ENCODE results near the gene HDAC10. TPM values are rescaled to one million over a fixed set of nuclear protein-coding genes. Genes with fewer than 3 reads are reported as not detected.
A peak's percentile ranks its signal among the peaks of the same experiment; 100 is the strongest.

HDAC10 gene
- total and polyA plus RNA-seq, 7 donors, result 7.2 to 47.4 (median 12.5) TPM

GRCh38 chr22:50253046-50253915, 2.2 kb upstream of the HDAC10 start:
- H3K4me1 ChIP-seq, result peaks cover 0 to 41% (median 26%) of the 10 kb centered on the region in 4 donors
- H3K36me3 ChIP-seq, result no peaks in the 10 kb centered on the region
- peaks cover 0 to 19% (median 0%) of the 10 kb centered on the region in 3 donors for H3K27me3 ChIP-seq
- no peak for DNase-seq
- no peaks in the 10 kb centered on the region for H3K9me3 ChIP-seq
- no peak overlapping the region for H3K4me3 ChIP-seq
- intact Hi-C loops (cut with DNase I), result no loop called here
- no peak overlapping the region for H3K27ac ChIP-seq
- 73 to 86% methylated on average over 22 of the region's 22 CpGs for WGBS, 2 donors
- no peak for TF ChIP-seq POLR2AphosphoS5 (IDR thresholded peaks at IDR 0.05)
- no peak for TF ChIP-seq EP300 (IDR thresholded peaks at IDR 0.05)
- no peak for TF ChIP-seq POLR2A (IDR thresholded peaks at IDR 0.05)
- no peak for TF ChIP-seq CTCF (IDR thresholded peaks at IDR 0.05)

DNA sequence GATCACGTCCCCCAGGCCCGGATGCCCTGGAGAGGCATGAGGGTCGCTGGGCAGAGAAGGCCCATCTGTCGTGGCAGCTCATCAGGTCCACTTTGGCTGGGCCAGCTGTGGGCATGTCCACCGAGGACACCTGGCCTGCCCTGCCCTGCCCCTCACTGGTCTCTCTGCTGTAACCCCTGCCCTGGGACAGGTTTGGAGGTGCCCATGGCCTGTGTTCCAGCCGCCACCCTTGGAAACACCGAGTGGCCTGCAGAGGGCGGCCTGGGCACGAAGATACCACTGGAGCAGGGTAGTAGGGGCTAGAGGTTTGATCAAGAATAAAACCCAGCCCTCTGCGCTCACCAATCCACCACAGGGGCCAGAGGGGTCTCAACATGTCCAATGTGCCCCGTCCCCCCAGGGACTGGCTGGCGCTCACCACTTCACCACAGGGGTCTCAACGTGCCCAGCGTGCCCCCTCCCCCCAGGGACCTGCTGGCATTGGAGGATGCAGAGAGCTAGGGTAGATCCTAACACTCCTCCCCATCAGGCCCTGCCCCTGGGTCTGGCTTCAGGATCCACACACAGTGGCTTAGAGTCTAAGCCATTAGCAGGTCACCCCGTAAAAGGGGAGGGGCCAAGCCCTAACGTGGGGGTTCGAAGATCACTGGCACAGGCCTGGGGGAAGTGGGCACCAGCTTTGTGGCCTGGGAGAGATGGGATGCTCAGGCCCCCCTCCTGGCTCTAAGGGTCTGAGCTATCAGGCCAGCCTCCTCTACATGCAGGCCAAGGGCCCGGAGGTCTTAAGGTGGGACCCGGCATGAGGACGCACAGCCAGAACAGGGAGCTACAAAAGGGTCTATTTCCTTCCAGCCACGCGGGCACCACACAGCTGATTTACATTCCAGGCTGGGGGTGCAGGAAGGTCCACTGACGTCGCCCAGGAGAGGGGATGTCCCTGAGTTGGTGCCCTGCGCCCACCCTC, 1.3 kb upstream of the HDAC10 start:
- no peak for TF ChIP-seq POLR2AphosphoS5 (IDR thresholded peaks at IDR 0.05)
- TF ChIP-seq CTCF (IDR thresholded peaks at IDR 0.05), result peak; percentile 42 to 71 (median 64)
- TF ChIP-seq POLR2A (IDR thresholded peaks at IDR 0.05), result no peak
- no peak for TF ChIP-seq EP300 (IDR thresholded peaks at IDR 0.05)
- 40 to 56% methylated on average over 25 of the region's 25 CpGs for WGBS, 2 donors
- H3K4me3 ChIP-seq, result peak overlapping the region in 1 of 4 donors; percentile 79
- H3K4me1 ChIP-seq, result peaks cover 0 to 42% (median 26%) of the 10 kb centered on the region in 4 donors
- no peaks in the 10 kb centered on the region for H3K36me3 ChIP-seq
- H3K27me3 ChIP-seq, result peaks cover 0 to 11% (median 0%) of the 10 kb centered on the region in 3 donors
- intact Hi-C loops (cut with DNase I), result no loop called here
- H3K9me3 ChIP-seq, result no peaks in the 10 kb centered on the region
- peak overlapping the region; percentile 75 to 82 (median 81) for H3K27ac ChIP-seq
- DNase-seq, result peak; percentile 89

GRCh38 chr22:50251477-50252081, 514 bp upstream of the HDAC10 start:
- peak overlapping the region; percentile 47 to 82 (median 68) for H3K4me3 ChIP-seq
- H3K27ac ChIP-seq, result peak overlapping the region; percentile 75 to 82 (median 81)
- intact Hi-C loops (cut with DNase I), result loop anchor here (1.0 kb wide), 1 partner anchor 91 kb away; no protein-coding TSS in a partner anchor
- DNase-seq, result no peak
- peaks cover 0 to 5% (median 2%) of the 10 kb centered on the region in 4 donors for H3K36me3 ChIP-seq
- no peaks in the 10 kb centered on the region for H3K9me3 ChIP-seq
- WGBS, 2 donors, result 2 to 10% methylated on average over 36 of the region's 36 CpGs
- peaks cover 0 to 5% (median 0%) of the 10 kb centered on the region in 3 donors for H3K27me3 ChIP-seq
- TF ChIP-seq CTCF (IDR thresholded peaks at IDR 0.05) (no peak), POLR2A (IDR thresholded peaks at IDR 0.05) (no peak), EP300 (IDR thresholded peaks at IDR 0.05) (no peak)
- peaks cover 0 to 42% (median 26%) of the 10 kb centered on the region in 4 donors for H3K4me1 ChIP-seq

DNA sequence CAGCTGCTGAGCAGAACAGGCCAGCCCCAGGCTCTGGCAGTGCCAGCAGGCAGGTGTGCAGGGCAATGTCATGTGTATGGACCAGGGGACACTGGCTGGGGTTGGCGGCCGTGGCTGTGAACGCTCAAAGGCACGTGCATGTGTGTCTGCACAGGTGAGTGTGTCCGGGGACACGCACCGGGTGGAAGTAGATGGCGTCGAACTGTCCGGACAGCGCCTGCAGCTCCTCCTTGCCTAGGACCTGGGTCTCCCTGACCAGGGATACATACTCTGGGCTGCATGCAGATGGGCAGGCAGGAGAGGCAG, 863 bp downstream of the HDAC10 start:
- 46 to 74% methylated on average over 11 of the region's 11 CpGs for WGBS, 2 donors
- peak overlapping the region in 2 of 4 donors; percentile 80 to 82 for H3K27ac ChIP-seq
- H3K4me3 ChIP-seq, result peak overlapping the region in 3 of 4 donors; percentile 57 to 82 (median 79)
- peaks cover 0 to 14% (median 3%) of the 10 kb centered on the region in 4 donors for H3K36me3 ChIP-seq
- no peaks in the 10 kb centered on the region for H3K27me3 ChIP-seq
- peaks cover 0 to 54% (median 38%) of the 10 kb centered on the region in 4 donors for H3K4me1 ChIP-seq
- TF ChIP-seq EP300 (IDR thresholded peaks at IDR 0.05) (no peak), POLR2A (IDR thresholded peaks at IDR 0.05) (no peak), POLR2AphosphoS5 (IDR thresholded peaks at IDR 0.05) (no peak)
- no peak for DNase-seq
- intact Hi-C loops (cut with DNase I), result no loop called here
- no peaks in the 10 kb centered on the region for H3K9me3 ChIP-seq
